H54 (cell line): Measurements from ENCODE around the gene MRPL10.

Experiments used
- DNase-seq: peaks from one replicate; pipeline ENCODE4 v3.0.0; 2011; ENCODE audit warnings: low spot score, mixed read lengths; ENCODE audit not compliant: insufficient read length
- FAIRE-seq: peaks from 3 replicates; lab custom pipeline; 2011; peaks lifted over from hg19 to GRCh38; lab: Jason Lieb, UNC
- POLR2A ChIP-seq: IDR thresholded peaks from 2 replicates; pipeline ENCODE4 v1.6.1; 2011; ENCODE audit warnings: low read depth, mild to moderate bottlenecking, low read length

MRPL10 gene

GRCh38 chr17:47837401-47838039 lies 6.2 kb upstream of the MRPL10 start:
- FAIRE-seq = peak; percentile 76
- peak; percentile 97 for DNase-seq
- no peak for TF ChIP-seq POLR2A

DNA sequence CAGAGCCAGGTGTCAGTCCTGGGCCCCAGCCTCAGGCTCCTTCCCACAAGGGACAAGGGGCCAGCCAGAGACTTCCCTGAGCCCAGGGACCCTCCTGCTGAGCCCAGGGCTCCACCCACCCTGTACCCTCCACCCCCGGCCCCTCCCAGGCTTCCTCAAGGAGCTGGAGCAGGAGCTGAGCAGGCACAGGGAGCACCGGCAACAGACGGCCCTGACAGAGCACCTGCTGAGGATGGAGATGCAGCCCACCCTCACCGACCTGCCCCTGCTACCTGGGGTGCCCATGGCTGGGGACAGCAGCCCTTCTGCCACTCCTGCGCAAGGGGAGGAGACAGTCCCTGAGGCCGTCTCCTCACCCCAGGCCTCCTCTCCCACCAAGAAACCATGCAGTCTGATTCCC lies 5.3 kb upstream of the MRPL10 start:
- FAIRE-seq (no peak), DNase-seq (no peak)
- no peak for TF ChIP-seq POLR2A

- no peak for FAIRE-seq
- no peak for DNase-seq
- no peak for TF ChIP-seq POLR2A
These were observed 3.4 kb upstream of the MRPL10 start for GRCh38 chr17:47834756-47835155.

DNA sequence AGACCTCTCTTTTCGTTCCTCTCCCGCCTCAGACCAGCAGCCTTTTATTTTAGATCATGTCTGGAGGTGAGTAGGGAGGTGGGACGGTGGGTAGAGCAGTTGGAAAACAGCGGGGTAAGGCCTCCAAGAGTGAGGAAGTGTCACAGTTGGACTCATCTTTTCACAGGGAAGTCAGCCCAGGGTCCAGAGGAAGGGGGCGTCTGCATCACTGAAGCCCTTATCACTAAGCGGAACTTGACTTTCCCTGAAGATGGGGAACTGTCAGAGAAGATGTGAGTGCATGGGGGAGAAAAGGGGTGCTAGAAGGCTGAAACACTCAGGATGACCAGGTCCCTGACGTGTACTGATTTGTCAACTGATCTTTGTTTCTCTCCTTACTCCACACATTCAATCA lies 590 bp upstream of the MRPL10 start:
- DNase-seq (no peak), FAIRE-seq (no peak)
- no peak for TF ChIP-seq POLR2A

DNA sequence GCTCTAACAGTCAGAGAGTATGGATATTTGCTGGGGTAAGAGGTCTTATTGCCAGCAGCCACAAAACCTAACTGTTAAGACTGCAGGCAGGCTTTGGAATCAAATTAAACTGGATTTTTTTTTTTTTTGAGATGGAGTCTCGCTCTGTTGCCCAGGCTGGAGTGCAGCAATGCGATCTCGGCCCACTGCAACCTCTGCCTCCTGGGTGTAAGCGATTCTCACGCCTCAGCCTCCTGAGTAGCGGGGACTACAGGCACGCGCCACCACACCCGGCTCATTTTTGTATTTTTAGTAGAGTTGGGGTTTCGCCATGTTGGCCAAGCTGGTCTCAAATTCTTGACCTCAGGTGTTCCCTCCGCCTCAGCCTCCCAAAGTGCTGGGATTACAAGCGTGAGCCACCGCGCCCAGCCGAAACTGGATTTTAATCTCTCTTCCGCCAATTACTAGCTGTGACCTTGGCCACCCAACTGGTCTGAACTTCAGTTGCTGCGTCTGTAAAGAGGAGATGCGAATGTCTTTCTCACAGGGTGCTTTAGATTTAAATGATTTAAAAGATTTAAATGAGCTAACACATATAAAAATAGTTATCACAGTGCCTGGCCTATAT lies 842 bp downstream of the MRPL10 start:
- TF ChIP-seq POLR2A = no peak
- no peak for FAIRE-seq
- DNase-seq = no peak

GRCh38 chr17:47829870-47830269 lies 1.5 kb downstream of the MRPL10 start:
- FAIRE-seq (no peak), DNase-seq (no peak)
- no peak for TF ChIP-seq POLR2A

- FAIRE-seq (no peak), DNase-seq (no peak)
- no peak for TF ChIP-seq POLR2A
These were observed 7.8 kb downstream of the MRPL10 start for GRCh38 chr17:47823519-47823918.

GRCh38 chr17:47822785-47823184 lies 8.6 kb downstream of the MRPL10 start:
- DNase-seq (no peak), FAIRE-seq (no peak)
- no peak for TF ChIP-seq POLR2A

- DNase-seq (peak; percentile 98), FAIRE-seq (peak; percentile 58)
- TF ChIP-seq POLR2A = peak; percentile 92
These were observed 9.6 kb downstream of the MRPL10 start, which contains the start of gene OSBPL7 for GRCh38 chr17:47821424-47822391. Gene OSBPL7, minus strand, starts transcription at chr17:47821794. Its CDS starts 1,516 bp downstream, at chr17:47820278.

DNA sequence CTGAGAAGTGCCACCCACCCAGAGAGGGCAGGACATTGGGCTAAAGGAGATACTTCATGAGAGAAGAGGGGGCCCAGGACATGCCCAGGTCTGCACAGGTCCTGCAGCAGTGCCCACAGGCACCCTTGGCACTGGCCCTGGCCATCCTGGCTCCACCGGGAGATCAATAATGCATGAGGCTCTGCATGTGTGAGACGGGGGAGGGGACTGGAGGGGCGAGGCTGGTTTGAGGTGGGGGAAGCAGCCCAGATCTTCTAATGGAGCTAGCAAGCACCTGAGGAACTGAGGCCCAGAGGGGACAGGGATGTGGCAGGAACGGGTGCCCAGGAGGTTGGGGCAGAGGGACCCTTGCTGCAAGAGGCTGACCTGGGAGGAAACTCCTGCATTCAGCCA lies 10.3 kb downstream of the MRPL10 start:
- no peak for TF ChIP-seq POLR2A
- FAIRE-seq = no peak
- DNase-seq = no peak

DNA sequence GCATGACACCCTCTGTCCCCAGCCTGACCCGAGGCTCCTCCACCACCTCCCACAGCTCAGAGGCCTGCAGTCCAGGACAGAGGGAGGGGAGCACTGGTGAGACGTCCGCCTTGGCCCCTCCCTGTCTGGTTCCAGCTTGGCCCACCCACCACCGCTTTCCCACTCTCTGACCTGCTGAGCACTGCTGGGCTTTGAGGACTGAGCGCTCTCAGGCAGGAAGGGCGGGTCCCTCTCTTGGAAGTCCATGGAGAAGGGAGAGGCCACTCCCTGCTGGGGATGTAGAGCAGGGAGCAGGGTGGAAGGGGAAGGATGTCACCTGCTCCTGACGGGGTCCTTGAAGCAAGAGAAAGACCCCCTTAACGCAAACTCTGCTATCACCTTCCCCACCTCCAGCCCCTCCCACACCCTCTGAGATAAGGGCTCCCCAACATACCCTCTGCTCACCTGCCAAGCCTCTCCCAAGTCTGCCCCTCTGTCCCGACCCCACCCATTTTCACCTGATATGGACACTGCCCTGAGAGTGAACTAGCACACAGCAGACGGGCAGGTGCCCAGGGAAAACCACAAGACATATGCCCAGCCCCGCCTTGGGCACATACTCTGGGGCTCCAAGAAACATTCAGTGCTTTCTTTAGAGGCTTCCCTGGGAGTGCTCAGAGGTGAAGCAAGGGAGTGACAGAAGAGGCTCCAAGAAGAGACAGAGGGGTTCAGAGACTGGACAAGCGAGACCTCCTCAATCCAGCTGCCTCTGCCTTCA lies 11.1 kb downstream of the MRPL10 start:
- no peak for TF ChIP-seq POLR2A
- no peak for FAIRE-seq
- no peak for DNase-seq

DNA sequence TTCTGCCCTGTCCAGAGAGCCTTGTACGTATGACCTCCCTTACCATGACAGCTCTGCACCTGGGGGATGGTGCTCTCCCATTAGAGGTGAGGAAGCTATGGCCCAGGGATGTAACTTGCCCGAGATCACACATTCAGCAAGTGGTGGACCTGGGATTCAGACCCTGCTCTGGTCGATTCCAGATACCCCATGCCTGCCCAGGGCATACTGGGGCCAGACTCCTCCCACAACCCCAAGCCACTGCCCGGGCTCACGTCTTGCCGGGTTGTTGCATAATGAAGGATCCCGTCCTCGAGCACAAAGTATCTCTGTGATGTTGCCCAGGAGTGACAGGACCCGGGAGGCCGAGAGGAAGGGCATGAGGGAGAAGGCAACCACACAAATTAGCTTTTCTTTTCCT lies 11.9 kb downstream of the MRPL10 start:
- FAIRE-seq = no peak
- no peak for TF ChIP-seq POLR2A
- DNase-seq = no peak

GRCh38 chr17:47818002-47818695 lies 13.2 kb downstream of the MRPL10 start:
- TF ChIP-seq POLR2A = no peak
- FAIRE-seq = no peak
- no peak for DNase-seq
